AG09309 (cell line): ENCODE data around the gene TMEM184C.

Source experiments
- DNase-seq: peaks from one replicate; pipeline ENCODE4 v3.0.0-alpha.2; 2010; ENCODE audit warnings: low read depth
- H3K4me3 ChIP-seq: 2 replicates; pipeline ENCODE4 v1.5.1; 2011; ENCODE audit warnings: mild to moderate bottlenecking, low read depth, low read length, moderate library complexity; ENCODE audit not compliant: control insufficient read depth
- CTCF ChIP-seq: IDR thresholded peaks from 2 replicates; pipeline ENCODE4 v1.5.1; 2011; ENCODE audit warnings: mild to moderate bottlenecking, low read depth, low read length, inconsistent platforms; ENCODE audit not compliant: insufficient read depth, control insufficient read depth; ENCODE audit errors: missing control alignments

The TMEM184C gene

DNA sequence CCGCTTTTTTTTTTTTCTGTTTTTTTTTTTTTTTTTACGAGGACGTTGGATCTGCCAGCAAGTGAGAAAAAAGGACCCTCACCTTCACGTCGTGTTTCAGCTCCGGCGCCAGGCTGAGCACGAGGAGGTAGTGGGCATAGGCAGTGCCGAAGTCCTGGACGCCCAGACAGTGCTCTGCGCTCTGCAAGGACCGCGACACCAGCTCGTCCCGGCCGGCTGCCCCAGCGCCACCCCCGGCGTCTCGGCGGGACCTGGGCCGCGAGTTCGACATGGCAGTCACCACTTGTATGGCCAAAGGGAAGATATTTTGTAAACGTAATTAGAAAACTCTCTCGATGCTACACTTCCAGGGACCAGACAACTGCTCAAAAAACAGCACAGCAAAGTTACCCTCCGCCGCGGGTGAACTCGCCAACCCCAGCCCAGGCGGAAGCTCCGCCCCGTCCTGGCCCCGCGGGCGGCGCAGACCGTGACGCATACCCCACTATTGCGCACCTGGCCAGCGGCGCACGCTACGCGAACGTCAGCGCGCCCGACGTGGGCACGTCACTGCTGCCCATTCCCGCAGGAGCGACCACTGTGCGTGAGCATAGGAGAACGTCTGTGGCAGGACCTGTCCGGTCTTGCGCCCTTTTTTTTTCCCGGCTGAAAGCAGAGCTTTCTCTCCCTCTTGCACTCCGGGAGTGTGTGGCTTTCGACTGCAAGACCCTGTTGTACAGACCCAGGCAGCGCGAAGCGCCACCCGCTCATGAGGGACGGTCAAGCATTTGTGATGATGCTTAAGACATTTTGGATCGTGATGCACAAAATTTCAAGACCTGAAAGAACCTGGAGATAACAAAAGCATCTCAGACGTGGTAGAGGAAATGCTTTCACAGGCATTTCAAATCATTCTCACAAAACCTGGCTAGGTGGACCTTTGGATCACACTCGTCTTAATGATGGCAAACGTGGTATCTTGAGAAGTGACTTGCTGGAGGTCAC, 66.8 kb downstream of the TMEM184C start, which contains the start of gene PRMT9:
Gene PRMT9 (minus strand): TSS at position 447 of the 984 bp plus-strand sequence. CDS start 176 bp downstream, at position 271.
- peak; percentile 73 for DNase-seq
- TF ChIP-seq CTCF: no peak
- H3K4me3 ChIP-seq: peak within 1 kb of the TSS; percentile 85

- no peak overlapping the region for H3K4me3 ChIP-seq
- TF ChIP-seq CTCF: no peak
- DNase-seq: no peak
Observed at GRCh38 chr4:147689067-147689466, 71.9 kb downstream of the TMEM184C start.

- TF ChIP-seq CTCF: no peak
Observed at GRCh38 chr4:147691820-147692219, 74.6 kb downstream of the TMEM184C start.

DNA sequence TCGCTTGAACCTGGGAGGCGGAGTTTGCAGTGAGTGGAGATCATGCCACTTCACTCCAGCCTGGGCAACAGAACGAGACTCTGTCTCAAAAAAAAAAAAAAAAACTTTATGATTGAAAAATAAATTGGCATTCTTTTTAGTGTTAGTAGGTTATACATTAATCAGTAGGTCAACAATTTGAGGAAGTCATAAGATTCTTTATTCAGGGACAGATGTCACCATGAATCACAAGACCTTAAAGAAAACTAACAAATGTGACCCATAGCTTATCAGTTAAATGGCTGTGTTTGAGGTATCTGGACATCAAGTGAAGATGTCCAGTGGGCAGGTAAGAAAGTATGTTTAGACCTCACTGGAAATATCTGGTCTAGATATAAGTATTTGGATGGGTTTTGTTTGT, 76.0 kb downstream of the TMEM184C start:
- no peak overlapping the region for H3K4me3 ChIP-seq
- no peak for DNase-seq
- TF ChIP-seq CTCF: no peak

More at GRCh38 chr4:147691820-147692219, 74.6 kb downstream of the TMEM184C start:
- no peak overlapping the region for H3K4me3 ChIP-seq
- no peak for DNase-seq

DNA sequence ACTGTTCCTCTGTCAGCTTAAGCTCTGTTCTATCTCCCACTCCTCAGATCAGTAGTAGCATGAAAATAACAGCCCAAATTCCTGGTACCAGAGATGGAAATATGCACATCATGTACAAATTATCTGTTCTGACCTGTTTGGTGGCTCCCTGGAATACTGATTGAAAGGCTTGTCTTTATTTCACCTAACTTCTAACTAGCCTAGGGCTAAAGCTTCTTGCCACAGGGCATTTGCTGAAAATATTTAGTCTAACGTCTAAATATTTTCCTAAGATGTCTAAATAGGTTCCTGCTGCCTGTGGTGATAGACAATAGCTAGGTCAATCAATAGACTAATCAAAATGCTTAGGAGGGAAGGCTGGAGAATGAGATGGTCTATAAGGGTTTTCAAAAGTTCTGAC, 79.7 kb downstream of the TMEM184C start:
- H3K4me3 ChIP-seq: no peak overlapping the region
- TF ChIP-seq CTCF: no peak
- no peak for DNase-seq

DNA sequence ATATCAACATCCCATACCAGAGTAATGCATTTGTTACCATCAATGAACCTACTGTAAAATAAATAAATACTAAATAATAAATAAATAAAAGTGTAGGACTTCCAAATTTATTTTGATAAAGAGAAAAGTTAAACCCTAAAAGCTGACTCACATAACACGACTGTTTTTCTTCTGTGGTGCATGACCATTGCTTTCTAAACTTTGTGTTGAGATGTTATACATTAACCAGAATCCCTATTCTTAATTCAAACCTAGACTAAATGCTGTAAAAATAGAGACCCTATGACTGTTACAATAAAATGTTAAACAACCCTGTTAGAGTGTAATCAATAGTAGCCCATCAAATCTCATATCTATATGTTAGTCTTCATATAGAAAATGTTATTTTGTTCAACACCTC, 87.6 kb downstream of the TMEM184C start:
- no peak for DNase-seq
- no peak overlapping the region for H3K4me3 ChIP-seq
- TF ChIP-seq CTCF: no peak
